GM12878 (cell line): ENCODE results near the gene RAB3IL1. TPM values are rescaled to one million over a fixed set of nuclear protein-coding genes. Genes with fewer than 3 reads are reported as not detected.
A peak's percentile ranks its signal among the peaks of the same experiment; 100 is the strongest.

Experiments
- EP300 ChIP-seq, 2 experiments: fragments of 150-350 bp in 1 of 2; IDR thresholded peaks; 2 replicates each; pipeline ENCODE4 v1.6.1; 2011 to 2012; ENCODE audit warnings: low read depth in 2 of 2, low read length in 2 of 2, borderline replicate concordance in 1 of 2, improper control_type of control experiment in 1 of 2, inconsistent platforms in 1 of 2; ENCODE audit not compliant: control insufficient read depth in 1 of 2
- FOS ChIP-seq: IDR thresholded peaks from 3 replicates; pipeline ENCODE4 v1.6.1; 2011; ENCODE audit warnings: borderline replicate concordance; ENCODE audit not compliant: insufficient read length; ENCODE audit errors: extremely low read depth
- GATAD2B ChIP-seq: fragments of 450-650 bp; conservative IDR thresholded peaks from 2 replicates; pipeline ENCODE4 v1.6.1; 2017; ENCODE audit warnings: low read depth, mild to moderate bottlenecking, moderate library complexity
- IKZF1 ChIP-seq: fragments of 450-650 bp; conservative IDR thresholded peaks from 2 replicates; pipeline ENCODE4 v1.6.1; 2017; ENCODE audit warnings: antibody characterized with exemption, mild to moderate bottlenecking
- JUNB ChIP-seq: IDR thresholded peaks from 2 replicates; pipeline ENCODE4 v1.6.1; 2016; ENCODE audit warnings: antibody characterized with exemption, mild to moderate bottlenecking
- LARP7 ChIP-seq: fragments of 450-650 bp; IDR thresholded peaks from 2 replicates; pipeline ENCODE4 v1.6.1; 2017; ENCODE audit warnings: mild to moderate bottlenecking
- NR2C1 ChIP-seq: fragments of 450-650 bp; IDR thresholded peaks from 2 replicates; pipeline ENCODE4 v1.6.1; 2017; ENCODE audit warnings: antibody characterized with exemption, mild to moderate bottlenecking, moderate library complexity
- PML ChIP-seq: IDR thresholded peaks from 2 replicates; pipeline ENCODE4 v1.6.1; 2012; ENCODE audit warnings: low read length, inconsistent platforms
- POU2F2 ChIP-seq: IDR thresholded peaks from 3 replicates; pipeline ENCODE4 v1.6.1; 2011; ENCODE audit warnings: low read depth, mild to moderate bottlenecking, low read length, borderline replicate concordance
- RB1 ChIP-seq: fragments of 450-650 bp; formaldehyde crosslinking; IDR thresholded peaks from 2 replicates; pipeline ENCODE4 v1.6.1; 2017; ENCODE audit warnings: mild to moderate bottlenecking, borderline replicate concordance
- RBBP5 ChIP-seq: fragments of 200-600 bp; sonication (generic); conservative IDR thresholded peaks from 2 replicates; pipeline ENCODE4 v1.6.1; 2016
- RELA ChIP-seq: fragments of 450-650 bp; IDR thresholded peaks from 2 replicates; pipeline ENCODE4 v1.8.0; 2014; ENCODE audit warnings: borderline replicate concordance; ENCODE audit not compliant: partially characterized antibody
- SIN3A ChIP-seq: IDR thresholded peaks from 2 replicates; pipeline ENCODE4 v1.6.1; 2012; ENCODE audit warnings: low read depth, low read length, improper control_type of control experiment
- SIX5 ChIP-seq: IDR thresholded peaks from 2 replicates; pipeline ENCODE4 v1.6.1; 2011; ENCODE audit warnings: mild to moderate bottlenecking, low read depth, low read length, moderate library complexity; ENCODE audit not compliant: severe bottlenecking
- SMAD5 ChIP-seq: IDR thresholded peaks from 2 replicates; pipeline ENCODE4 v1.6.1; 2016; ENCODE audit warnings: antibody characterized with exemption, low read depth
- SREBF1 ChIP-seq: IDR thresholded peaks from 2 replicates; pipeline ENCODE4 v1.6.1; 2012; ENCODE audit warnings: mild to moderate bottlenecking, low read length
- SUPT20H ChIP-seq: IDR thresholded peaks from 2 replicates; pipeline ENCODE4 v1.6.1; 2011; ENCODE audit warnings: low read depth, mild to moderate bottlenecking, low read length, moderate library complexity, borderline replicate concordance; ENCODE audit not compliant: control insufficient read depth
- TAF1 ChIP-seq: IDR thresholded peaks from 2 replicates; pipeline ENCODE4 v1.6.1; 2011; ENCODE audit warnings: mild to moderate bottlenecking, low read depth, low read length, borderline replicate concordance
- TBL1XR1 ChIP-seq: IDR thresholded peaks from 2 replicates; pipeline ENCODE4 v1.6.1; 2012; ENCODE audit warnings: low read depth, low read length, improper control_type of control experiment
- TCF12 ChIP-seq: IDR thresholded peaks from 2 replicates; pipeline ENCODE4 v1.6.1; 2011; ENCODE audit warnings: low read depth, mild to moderate bottlenecking, low read length
- YY1 ChIP-seq: IDR thresholded peaks from 2 replicates; pipeline ENCODE4 v1.6.1; 2011; ENCODE audit warnings: low read depth, mild to moderate bottlenecking, low read length
- ZSCAN29 ChIP-seq: fragments of 450-650 bp; IDR thresholded peaks from 2 replicates; pipeline ENCODE4 v1.6.1; 2017; ENCODE audit warnings: mild to moderate bottlenecking, moderate library complexity
- polyA plus RNA-seq, 11 experiments: library from polyadenylated mRNA; depleted of rRNA in 4 of 11; unstranded in 6 of 11; stranded (reverse) in 5 of 11; fragments of >200 nt; fragmentation: Nextera tagmentation in 4 of 11; fragmentation: Illumina TruSeq in 1 of 11; extraction: Ambion mirVana in 4 of 11; extraction: Trizol in 1 of 11; gene quantifications; 1 replicate in 1 of 11; 2 replicates in 10 of 11; pipeline versions ENCODE4 v1.2.1 to v1.2.3, GENCODE V29; 2011 to 2016; ENCODE audit warnings: inconsistent platforms in 2 of 11, missing spikeins in 2 of 11, low read depth in 1 of 11
- total RNA-seq, 4 experiments: library from RNA; depleted of rRNA in 3 of 4; stranded (reverse); fragments of >200 nt in 3 of 4; fragmentation: Illumina TruSeq in 1 of 4; extraction: Trizol in 1 of 4; gene quantifications; 2 replicates each; pipeline versions ENCODE4 v1.2.1 to v1.2.3, GENCODE V29; 2013 to 2021
- TF ChIP-seq, protein P1 (sequence below): IDR thresholded peaks from 2 replicates; pipeline ENCODE4 v1.6.1; 2012; ENCODE audit warnings: mild to moderate bottlenecking, low read depth, low read length
- TF ChIP-seq, protein P2 (sequence below): fragments of 450-650 bp; IDR thresholded peaks from 2 replicates; pipeline ENCODE4 v1.6.1; 2017; ENCODE audit warnings: low read depth, mild to moderate bottlenecking, moderate library complexity
- TF ChIP-seq, protein P3 (sequence below): IDR thresholded peaks from 2 replicates; pipeline ENCODE4 v1.6.1; 2012; ENCODE audit warnings: low read depth, low read length, improper control_type of control experiment

Gene RAB3IL1
- total and polyA plus RNA-seq, 10 of the 15 experiments (the other 5 are each of a cell fraction or from before 2014, with no cell fraction given) = 0.04 TPM; not detected in 9

DNA sequence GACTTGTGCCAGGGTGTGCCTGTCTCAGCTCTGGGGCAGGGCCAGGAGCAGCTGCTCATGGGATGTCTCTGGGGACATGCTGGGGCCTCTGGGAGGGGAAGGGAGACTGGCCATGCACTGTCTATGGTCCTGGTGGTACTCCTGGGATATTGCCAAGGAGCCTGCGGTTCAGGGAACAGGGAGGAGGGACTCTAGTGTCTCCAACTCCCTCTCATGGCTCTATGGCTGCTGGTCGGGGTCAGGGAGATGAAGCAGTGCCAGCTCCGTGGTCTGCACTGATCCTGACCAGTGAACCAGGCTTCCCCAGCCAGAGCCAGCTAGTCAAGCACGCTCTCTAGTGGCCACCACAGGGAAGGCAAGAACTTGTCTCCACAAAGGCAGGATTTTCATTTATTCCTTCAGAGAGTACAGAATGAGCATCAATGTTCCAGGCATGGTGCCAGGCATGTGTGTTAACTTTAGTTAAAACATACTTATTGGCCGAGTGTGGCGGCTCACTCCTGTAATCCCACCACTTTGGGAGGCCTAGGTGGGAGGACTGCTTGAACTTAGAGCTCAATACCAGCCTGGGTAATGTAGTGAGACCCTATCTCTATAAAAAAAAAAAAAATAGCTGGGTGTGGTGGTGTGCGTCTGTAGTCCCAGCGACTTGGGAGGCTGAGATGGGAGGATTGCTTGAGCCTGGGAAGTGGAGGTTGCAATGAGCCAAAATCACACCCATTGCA is 30.3 kb upstream of the RAB3IL1 start (continued):
- TF ChIP-seq TCF12 (no peak), NR2C1 (no peak), FOS (no peak), TAF1 (no peak), SIN3A (no peak), PML (no peak), SUPT20H (no peak), IKZF1 (0 out of 2 replicates have a peak, but pooled peaks have one; percentile 29), RBBP5 (no peak), SMAD5 (no peak), TBL1XR1 (no peak), POU2F2 (0 out of 3 replicates have a peak, but pooled peaks have one; percentile 18), SREBF1 (no peak), ZSCAN29 (peak; percentile 59; the same call in 1 of the 2 replicates), EP300 (IDR thresholded peaks at IDR 0.05; ENCODE audit: borderline replicate concordance in 1 of 2, control insufficient read depth in 1 of 2, low read depth in 2 of 2, low read length in 2 of 2) (no peak), LARP7 (peak; percentile 45; the same call in 1 of the 2 replicates), RELA (peak; percentile 26), YY1 (peak; percentile 57; the same call in 1 of the 2 replicates), SIX5 (no peak), JUNB (no peak), GATAD2B (no peak), RB1 (peak; percentile 62; the same call in 1 of the 2 replicates)
- TF ChIP-seq, protein P1, sequence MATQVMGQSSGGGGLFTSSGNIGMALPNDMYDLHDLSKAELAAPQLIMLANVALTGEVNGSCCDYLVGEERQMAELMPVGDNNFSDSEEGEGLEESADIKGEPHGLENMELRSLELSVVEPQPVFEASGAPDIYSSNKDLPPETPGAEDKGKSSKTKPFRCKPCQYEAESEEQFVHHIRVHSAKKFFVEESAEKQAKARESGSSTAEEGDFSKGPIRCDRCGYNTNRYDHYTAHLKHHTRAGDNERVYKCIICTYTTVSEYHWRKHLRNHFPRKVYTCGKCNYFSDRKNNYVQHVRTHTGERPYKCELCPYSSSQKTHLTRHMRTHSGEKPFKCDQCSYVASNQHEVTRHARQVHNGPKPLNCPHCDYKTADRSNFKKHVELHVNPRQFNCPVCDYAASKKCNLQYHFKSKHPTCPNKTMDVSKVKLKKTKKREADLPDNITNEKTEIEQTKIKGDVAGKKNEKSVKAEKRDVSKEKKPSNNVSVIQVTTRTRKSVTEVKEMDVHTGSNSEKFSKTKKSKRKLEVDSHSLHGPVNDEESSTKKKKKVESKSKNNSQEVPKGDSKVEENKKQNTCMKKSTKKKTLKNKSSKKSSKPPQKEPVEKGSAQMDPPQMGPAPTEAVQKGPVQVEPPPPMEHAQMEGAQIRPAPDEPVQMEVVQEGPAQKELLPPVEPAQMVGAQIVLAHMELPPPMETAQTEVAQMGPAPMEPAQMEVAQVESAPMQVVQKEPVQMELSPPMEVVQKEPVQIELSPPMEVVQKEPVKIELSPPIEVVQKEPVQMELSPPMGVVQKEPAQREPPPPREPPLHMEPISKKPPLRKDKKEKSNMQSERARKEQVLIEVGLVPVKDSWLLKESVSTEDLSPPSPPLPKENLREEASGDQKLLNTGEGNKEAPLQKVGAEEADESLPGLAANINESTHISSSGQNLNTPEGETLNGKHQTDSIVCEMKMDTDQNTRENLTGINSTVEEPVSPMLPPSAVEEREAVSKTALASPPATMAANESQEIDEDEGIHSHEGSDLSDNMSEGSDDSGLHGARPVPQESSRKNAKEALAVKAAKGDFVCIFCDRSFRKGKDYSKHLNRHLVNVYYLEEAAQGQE = no peak
- TF ChIP-seq, protein P2, sequence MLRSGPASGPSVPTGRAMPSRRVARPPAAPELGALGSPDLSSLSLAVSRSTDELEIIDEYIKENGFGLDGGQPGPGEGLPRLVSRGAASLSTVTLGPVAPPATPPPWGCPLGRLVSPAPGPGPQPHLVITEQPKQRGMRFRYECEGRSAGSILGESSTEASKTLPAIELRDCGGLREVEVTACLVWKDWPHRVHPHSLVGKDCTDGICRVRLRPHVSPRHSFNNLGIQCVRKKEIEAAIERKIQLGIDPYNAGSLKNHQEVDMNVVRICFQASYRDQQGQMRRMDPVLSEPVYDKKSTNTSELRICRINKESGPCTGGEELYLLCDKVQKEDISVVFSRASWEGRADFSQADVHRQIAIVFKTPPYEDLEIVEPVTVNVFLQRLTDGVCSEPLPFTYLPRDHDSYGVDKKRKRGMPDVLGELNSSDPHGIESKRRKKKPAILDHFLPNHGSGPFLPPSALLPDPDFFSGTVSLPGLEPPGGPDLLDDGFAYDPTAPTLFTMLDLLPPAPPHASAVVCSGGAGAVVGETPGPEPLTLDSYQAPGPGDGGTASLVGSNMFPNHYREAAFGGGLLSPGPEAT = no peak
- TF ChIP-seq, protein P3, sequence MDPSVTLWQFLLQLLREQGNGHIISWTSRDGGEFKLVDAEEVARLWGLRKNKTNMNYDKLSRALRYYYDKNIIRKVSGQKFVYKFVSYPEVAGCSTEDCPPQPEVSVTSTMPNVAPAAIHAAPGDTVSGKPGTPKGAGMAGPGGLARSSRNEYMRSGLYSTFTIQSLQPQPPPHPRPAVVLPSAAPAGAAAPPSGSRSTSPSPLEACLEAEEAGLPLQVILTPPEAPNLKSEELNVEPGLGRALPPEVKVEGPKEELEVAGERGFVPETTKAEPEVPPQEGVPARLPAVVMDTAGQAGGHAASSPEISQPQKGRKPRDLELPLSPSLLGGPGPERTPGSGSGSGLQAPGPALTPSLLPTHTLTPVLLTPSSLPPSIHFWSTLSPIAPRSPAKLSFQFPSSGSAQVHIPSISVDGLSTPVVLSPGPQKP = no peak
